Heart right ventricle (tissue), 16 donors: Measurements from ENCODE around the gene TKT. TPM values are rescaled to one million over a fixed set of nuclear protein-coding genes. Genes with fewer than 3 reads are reported as not detected.

Experiments
- ATAC-seq, 8 donors: fragments of 200-7000 bp; cut with Tn5 transposase; one replicate each; pipeline ENCODE4 v1.9.1; 2020; ENCODE audit warnings: mild to moderate bottlenecking in 8 of 8, moderate library complexity in 8 of 8, moderate number of reproducible peaks in 1 of 8
- DNase-seq, 2 donors: peaks; one replicate each; pipeline ENCODE4 v3.0.0-alpha.2; 2020
- H3K27ac ChIP-seq, 10 donors: fragments of 200-600 bp; sonication (generic) in 2 of 10; one replicate each; pipeline versions ENCODE4 v1.5.0 to v1.8.0; 2020 to 2022; ENCODE audit warnings: mild to moderate bottlenecking in 3 of 10
- H3K27me3 ChIP-seq, 7 donors: fragments of 200-600 bp; one replicate each; pipeline ENCODE4 v1.8.0; 2021 to 2022; ENCODE audit warnings: mild to moderate bottlenecking in 2 of 7
- H3K36me3 ChIP-seq, 9 donors: fragments of 200-600 bp; sonication (generic) in 1 of 9; one replicate each; pipeline versions ENCODE4 v1.5.0 to v1.8.0; 2020 to 2022; ENCODE audit warnings: mild to moderate bottlenecking in 2 of 9
- H3K4me1 ChIP-seq, 9 donors: fragments of 200-600 bp; sonication (generic) in 1 of 9; one replicate each; pipeline versions ENCODE4 v1.5.0 to v1.8.0; 2020 to 2022; ENCODE audit warnings: mild to moderate bottlenecking in 4 of 9
- H3K4me3 ChIP-seq, 10 donors: fragments of 200-600 bp; sonication (generic) in 2 of 10; one replicate each; pipeline versions ENCODE4 v1.5.0 to v1.8.0; 2020 to 2022; ENCODE audit warnings: mild to moderate bottlenecking in 7 of 10, moderate library complexity in 2 of 10
- H3K9me3 ChIP-seq, 11 donors: fragments of 200-600 bp in 10 of 11; sonication (generic) in 2 of 11; one replicate each; pipeline versions ENCODE4 v1.5.0 to v1.8.0; 2013 to 2022; ENCODE audit warnings: mild to moderate bottlenecking in 2 of 11, control low read depth in 1 of 11, moderate library complexity in 1 of 11
- WGBS, 2 donors: extraction: QIAGEN DNeasy Blood & Tissue Kit; methylation state at CpG; one replicate each; pipeline ENCODE4 v1.1.7; 2013; ENCODE audit warnings: inconsistent platforms in 1 of 2; 5-methylcytosine and 5-hydroxymethylcytosine counted together
- intact Hi-C, 10 donors: fragments of 100-400 bp; cut with DNase I; formaldehyde crosslinking; loops; one replicate each; pipeline versions ENCODE4 v1.11.1 to v1.14.2; 2022
- polyA plus RNA-seq, 2 donors: library from polyadenylated mRNA; stranded (reverse); fragments of 200-250 nt; gene quantifications; one replicate each; pipeline ENCODE4 v1.2.3, GENCODE V29; 2013
- total RNA-seq, 10 donors: library from RNA; stranded (reverse); fragmentation: NEBNext Ultra II Directional in 3 of 10; extraction: Animal tissue kit (Norgen Biotek cat#: 25700) in 3 of 10; gene quantifications; one replicate each; pipeline versions ENCODE4 v1.2.1 to v1.2.4, GENCODE V29; 2021 to 2023
- TF ChIP-seq, protein P1 (sequence below), 9 donors: fragments of 200-600 bp; sonication (generic) in 2 of 9; IDR thresholded peaks; one replicate each; pipeline versions ENCODE4 v1.5.0 to v1.8.0; 2021 to 2022; ENCODE audit warnings: antibody characterized with exemption in 9 of 9, mild to moderate bottlenecking in 5 of 9, moderate library complexity in 1 of 9
- donor health status: Arrhythmogenic right ventricular cardiomyopathy.
- donor health status: ischemic (EF 13 %, LVEDD 7.1; RV severe dilation, severe dysfunction).
- donor health status: healthy with polysubstance abuse.
- donor health status: DM: no; HTN: yes; CAD: no.
- donor health status: DM: no; HTN: no; CAD: no.
- donor health status: ischemic (EF 25% LVEDD 6.9; RV normal size, moderate dysfunction).
- donor health status: ischemic (EF 25% LVEDD 5.7; RV mildly dilated, moderate dysfunction).
- donor health status: healthy.
- donor health status: DM: yes; HTN: yes; CAD: no.
- donor health status: Ischemic cardiomyopathy.
- donor health status: ischemic (EF 35%, LVEDD 5.7; RV mildly dilated, moderate dysfunction).
- donor health status: nonischemic (EF 11% LVEDD 7.7; RV severe dilation, severe dysfunction).
- donor health status: DM: yes; HTN: yes; CAD: no.
- donor health status: PGD.
- donor health status: ischemic (EF 29% LVEDD 5.4; RV normal size, mild dysfunction).
- donor health status: nonischemic (EF 23%, LVEDD 6.1; RV moderate dilation, normal function).

TKT gene
- total and polyA plus RNA-seq, 12 donors, result 16.5 to 91.4 (median 31.2) TPM

DNA sequence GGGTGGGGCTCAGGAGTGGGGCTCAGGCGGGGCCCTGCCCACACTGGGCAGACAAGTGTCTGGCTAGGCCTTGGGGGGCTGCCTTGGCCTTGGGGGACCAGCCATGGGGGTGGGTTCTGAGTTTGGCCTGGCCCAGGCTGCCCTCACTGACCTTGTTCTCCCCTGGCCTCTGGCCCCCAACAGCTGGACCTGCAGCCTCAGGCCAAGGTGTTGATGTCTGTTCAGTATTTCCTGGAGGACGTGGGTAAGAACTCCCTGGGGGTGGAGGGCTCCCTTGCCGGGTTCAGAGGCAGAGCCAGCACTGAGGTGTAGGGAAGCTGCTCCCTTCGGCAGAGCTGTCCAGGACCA lies 74.8 kb downstream of the TKT start:
- Histone ChIP-seq H3K27ac (no peak overlapping the region), H3K4me1 (peaks cover 0 to 17% (median 0%) of the 10 kb centered on the region in 9 donors), H3K36me3 (peaks cover 0 to 91% (median 15%) of the 10 kb centered on the region in 9 donors), H3K4me3 (no peak overlapping the region), H3K27me3 (no peaks in the 10 kb centered on the region), H3K9me3 (no peaks in the 10 kb centered on the region)
- ATAC-seq, result no peak
- intact Hi-C loops, result no loop called here
- TF ChIP-seq, protein P1, sequence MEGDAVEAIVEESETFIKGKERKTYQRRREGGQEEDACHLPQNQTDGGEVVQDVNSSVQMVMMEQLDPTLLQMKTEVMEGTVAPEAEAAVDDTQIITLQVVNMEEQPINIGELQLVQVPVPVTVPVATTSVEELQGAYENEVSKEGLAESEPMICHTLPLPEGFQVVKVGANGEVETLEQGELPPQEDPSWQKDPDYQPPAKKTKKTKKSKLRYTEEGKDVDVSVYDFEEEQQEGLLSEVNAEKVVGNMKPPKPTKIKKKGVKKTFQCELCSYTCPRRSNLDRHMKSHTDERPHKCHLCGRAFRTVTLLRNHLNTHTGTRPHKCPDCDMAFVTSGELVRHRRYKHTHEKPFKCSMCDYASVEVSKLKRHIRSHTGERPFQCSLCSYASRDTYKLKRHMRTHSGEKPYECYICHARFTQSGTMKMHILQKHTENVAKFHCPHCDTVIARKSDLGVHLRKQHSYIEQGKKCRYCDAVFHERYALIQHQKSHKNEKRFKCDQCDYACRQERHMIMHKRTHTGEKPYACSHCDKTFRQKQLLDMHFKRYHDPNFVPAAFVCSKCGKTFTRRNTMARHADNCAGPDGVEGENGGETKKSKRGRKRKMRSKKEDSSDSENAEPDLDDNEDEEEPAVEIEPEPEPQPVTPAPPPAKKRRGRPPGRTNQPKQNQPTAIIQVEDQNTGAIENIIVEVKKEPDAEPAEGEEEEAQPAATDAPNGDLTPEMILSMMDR (IDR thresholded peaks at IDR 0.05), result no peak
- WGBS, 2 donors, result 71 to 73% methylated on average over 4 of the region's 4 CpGs
- no peak for DNase-seq

DNA sequence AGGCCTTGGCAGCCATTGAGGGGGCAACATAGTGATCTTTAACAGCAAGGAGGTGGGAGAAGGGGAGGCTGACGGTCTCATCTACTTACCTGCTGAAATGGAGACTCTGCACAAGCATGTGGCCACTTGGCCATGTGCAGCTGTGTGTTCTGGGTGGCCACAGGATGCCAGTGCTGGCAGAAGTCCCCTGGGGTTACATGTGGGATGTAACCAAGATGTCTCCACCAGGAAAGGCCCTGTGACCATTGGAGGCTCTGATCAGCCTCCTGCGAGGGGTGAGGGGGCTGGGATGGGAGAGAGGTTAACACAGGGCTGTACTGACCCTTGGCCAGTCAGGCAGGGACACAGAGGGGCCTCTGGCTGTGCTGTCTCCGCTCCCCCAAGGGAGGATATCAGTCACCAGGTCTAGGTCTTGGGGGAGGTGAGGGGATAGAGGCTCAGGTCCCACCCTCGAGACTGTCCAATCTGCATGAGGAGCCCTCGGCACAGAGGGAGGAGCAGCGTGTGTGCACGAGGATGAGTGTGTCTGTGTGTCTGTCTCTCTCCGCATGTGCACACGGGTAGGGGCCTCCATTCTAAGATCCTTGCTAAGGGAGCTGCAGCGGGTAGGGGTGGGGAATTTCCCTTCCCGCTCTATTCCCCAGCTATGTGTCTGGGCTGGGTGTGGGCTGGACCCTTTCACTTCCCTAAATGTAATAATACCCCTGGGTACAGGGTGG lies 75.4 kb downstream of the TKT start:
- no peak overlapping the region for H3K4me3 ChIP-seq
- intact Hi-C loops, result no loop called here
- WGBS, 2 donors, result 91 to 92% methylated on average over 11 of the region's 11 CpGs
- peaks cover 0 to 91% (median 15%) of the 10 kb centered on the region in 9 donors for H3K36me3 ChIP-seq
- no peaks in the 10 kb centered on the region for H3K9me3 ChIP-seq
- ATAC-seq, result peak in 5 of 8 donors; percentile 18 to 62 (median 50)
- H3K27ac ChIP-seq, result no peak overlapping the region
- H3K27me3 ChIP-seq, result no peaks in the 10 kb centered on the region
- peaks cover 0 to 19% (median 0%) of the 10 kb centered on the region in 9 donors for H3K4me1 ChIP-seq
- no peak for DNase-seq
- TF ChIP-seq, protein P1 (IDR thresholded peaks at IDR 0.05), result no peak

DNA sequence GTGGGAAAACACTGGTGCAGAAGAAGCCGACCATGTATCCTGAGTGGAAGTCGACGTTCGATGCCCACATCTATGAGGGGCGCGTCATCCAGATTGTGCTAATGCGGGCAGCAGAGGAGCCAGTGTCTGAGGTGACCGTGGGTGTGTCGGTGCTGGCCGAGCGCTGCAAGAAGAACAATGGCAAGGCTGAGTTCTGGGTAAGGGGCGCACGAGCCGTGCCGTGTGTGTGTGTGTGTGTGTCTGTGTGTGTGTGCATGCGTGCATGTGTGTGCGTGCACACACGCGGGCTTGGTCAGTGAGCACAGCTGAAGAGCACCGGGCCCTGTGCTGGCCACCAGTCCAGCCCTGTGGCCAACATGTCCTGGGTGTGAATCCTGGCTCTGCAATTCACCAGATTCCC lies 76.2 kb downstream of the TKT start:
- ATAC-seq (no peak), DNase-seq (no peak)
- H3K9me3 ChIP-seq, result no peaks in the 10 kb centered on the region
- no peak overlapping the region for H3K4me3 ChIP-seq
- no peaks in the 10 kb centered on the region for H3K27me3 ChIP-seq
- H3K4me1 ChIP-seq, result peaks cover 0 to 25% (median 0%) of the 10 kb centered on the region in 9 donors
- H3K36me3 ChIP-seq, result peaks cover 0 to 89% (median 10%) of the 10 kb centered on the region in 9 donors
- TF ChIP-seq, protein P1 (IDR thresholded peaks at IDR 0.05), result no peak
- intact Hi-C loops, result loop anchor here in 1 of 10 donors (5.0 kb wide), 1 partner anchor 37 kb away; no protein-coding TSS in a partner anchor
- H3K27ac ChIP-seq, result no peak overlapping the region
- WGBS, 2 donors, result 93 to 97% methylated on average over 20 of the region's 20 CpGs

DNA sequence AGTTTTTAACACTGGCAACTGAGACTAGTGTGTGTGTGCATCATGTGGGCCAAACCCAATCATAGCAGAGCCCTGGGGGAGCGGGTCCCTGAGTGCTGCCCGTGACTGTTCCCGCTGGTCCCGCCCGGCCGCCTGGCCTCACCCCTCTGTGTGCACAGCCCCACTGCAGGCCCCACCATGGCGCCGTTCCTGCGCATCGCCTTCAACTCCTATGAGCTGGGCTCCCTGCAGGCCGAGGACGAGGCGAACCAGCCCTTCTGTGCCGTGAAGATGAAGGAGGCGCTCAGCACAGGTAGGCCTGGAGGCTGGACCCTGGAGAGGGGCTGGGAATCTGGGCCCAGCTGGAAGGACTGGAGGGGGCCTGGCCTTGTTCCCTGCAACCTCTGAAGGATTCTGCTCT lies 77.6 kb downstream of the TKT start:
- ATAC-seq (no peak), DNase-seq (no peak)
- TF ChIP-seq, protein P1 (IDR thresholded peaks at IDR 0.05), result no peak
- WGBS, 2 donors, result 96 to 97% methylated on average over 15 of the region's 15 CpGs
- H3K4me1 ChIP-seq, result peaks cover 0 to 25% (median 0%) of the 10 kb centered on the region in 9 donors
- no peaks in the 10 kb centered on the region for H3K9me3 ChIP-seq
- no peak overlapping the region for H3K27ac ChIP-seq
- intact Hi-C loops, result loop anchor here in 1 of 10 donors (5.0 kb wide), 1 partner anchor 36 kb away; no protein-coding TSS in a partner anchor
- H3K27me3 ChIP-seq, result no peaks in the 10 kb centered on the region
- no peak overlapping the region for H3K4me3 ChIP-seq
- peaks cover 0 to 89% (median 5%) of the 10 kb centered on the region in 9 donors for H3K36me3 ChIP-seq
